Ishikawa (cell line): Measurements from ENCODE around the gene MTUS2.

Experiments
- CEBPB ChIP-seq: IDR thresholded peaks from 2 replicates; pipeline ENCODE4 v1.6.1; 2012
- CREB1 ChIP-seq: IDR thresholded peaks from 2 replicates; pipeline ENCODE4 v1.6.1; 2012; ENCODE audit warnings: low read depth
- EGR1 ChIP-seq: IDR thresholded peaks from 2 replicates; pipeline ENCODE4 v1.6.1; 2012
- EP300 ChIP-seq: IDR thresholded peaks from 2 replicates; pipeline ENCODE4 v1.6.1; 2012; ENCODE audit warnings: borderline replicate concordance
- RAD21 ChIP-seq: IDR thresholded peaks from 2 replicates; pipeline ENCODE4 v1.6.1; 2012; ENCODE audit warnings: low read depth
- TAF1 ChIP-seq: IDR thresholded peaks from 2 replicates; pipeline ENCODE4 v1.6.1; 2012; ENCODE audit warnings: low read depth, mild to moderate bottlenecking
- TEAD4 ChIP-seq: IDR thresholded peaks from 2 replicates; pipeline ENCODE4 v1.6.1; 2012
- YY1 ChIP-seq: IDR thresholded peaks from 2 replicates; pipeline ENCODE4 v1.6.1; 2012; ENCODE audit warnings: low read depth
- TF ChIP-seq, protein P1 (sequence below): IDR thresholded peaks from 2 replicates; pipeline ENCODE4 v1.6.1; 2012
- TF ChIP-seq, protein P2 (sequence below): IDR thresholded peaks from 2 replicates; pipeline ENCODE4 v1.6.1; 2012; ENCODE audit warnings: low read depth, mild to moderate bottlenecking

DNA sequence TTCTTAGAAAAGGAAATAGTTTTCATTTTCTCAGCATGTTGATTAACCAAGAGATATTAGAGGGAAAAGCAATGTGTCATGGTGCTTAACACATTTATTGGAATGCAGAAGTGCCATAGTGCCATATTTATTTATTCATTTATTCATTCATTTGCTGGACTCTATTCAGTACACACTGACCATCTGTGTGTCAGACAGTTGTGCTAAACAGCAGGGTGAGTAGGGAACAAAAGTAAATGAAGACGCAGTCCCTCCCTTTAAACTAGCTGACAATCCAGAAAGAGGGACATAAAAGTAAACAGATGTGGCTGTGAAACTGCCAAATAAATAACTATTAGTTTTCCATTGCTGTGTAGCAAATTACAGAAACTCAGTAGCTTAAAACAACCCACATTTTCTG, 323.7 kb downstream of the MTUS2 start:
- no peak for TF ChIP-seq YY1
- no peak for TF ChIP-seq TAF1
- no peak for TF ChIP-seq CEBPB
- TF ChIP-seq CREB1 = no peak
- TF ChIP-seq, protein P1, sequence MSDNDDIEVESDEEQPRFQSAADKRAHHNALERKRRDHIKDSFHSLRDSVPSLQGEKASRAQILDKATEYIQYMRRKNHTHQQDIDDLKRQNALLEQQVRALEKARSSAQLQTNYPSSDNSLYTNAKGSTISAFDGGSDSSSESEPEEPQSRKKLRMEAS = no peak
- TF ChIP-seq RAD21 = no peak
- TF ChIP-seq TEAD4 = no peak
- TF ChIP-seq EGR1 = no peak
- TF ChIP-seq, protein P2, sequence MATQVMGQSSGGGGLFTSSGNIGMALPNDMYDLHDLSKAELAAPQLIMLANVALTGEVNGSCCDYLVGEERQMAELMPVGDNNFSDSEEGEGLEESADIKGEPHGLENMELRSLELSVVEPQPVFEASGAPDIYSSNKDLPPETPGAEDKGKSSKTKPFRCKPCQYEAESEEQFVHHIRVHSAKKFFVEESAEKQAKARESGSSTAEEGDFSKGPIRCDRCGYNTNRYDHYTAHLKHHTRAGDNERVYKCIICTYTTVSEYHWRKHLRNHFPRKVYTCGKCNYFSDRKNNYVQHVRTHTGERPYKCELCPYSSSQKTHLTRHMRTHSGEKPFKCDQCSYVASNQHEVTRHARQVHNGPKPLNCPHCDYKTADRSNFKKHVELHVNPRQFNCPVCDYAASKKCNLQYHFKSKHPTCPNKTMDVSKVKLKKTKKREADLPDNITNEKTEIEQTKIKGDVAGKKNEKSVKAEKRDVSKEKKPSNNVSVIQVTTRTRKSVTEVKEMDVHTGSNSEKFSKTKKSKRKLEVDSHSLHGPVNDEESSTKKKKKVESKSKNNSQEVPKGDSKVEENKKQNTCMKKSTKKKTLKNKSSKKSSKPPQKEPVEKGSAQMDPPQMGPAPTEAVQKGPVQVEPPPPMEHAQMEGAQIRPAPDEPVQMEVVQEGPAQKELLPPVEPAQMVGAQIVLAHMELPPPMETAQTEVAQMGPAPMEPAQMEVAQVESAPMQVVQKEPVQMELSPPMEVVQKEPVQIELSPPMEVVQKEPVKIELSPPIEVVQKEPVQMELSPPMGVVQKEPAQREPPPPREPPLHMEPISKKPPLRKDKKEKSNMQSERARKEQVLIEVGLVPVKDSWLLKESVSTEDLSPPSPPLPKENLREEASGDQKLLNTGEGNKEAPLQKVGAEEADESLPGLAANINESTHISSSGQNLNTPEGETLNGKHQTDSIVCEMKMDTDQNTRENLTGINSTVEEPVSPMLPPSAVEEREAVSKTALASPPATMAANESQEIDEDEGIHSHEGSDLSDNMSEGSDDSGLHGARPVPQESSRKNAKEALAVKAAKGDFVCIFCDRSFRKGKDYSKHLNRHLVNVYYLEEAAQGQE = no peak
- TF ChIP-seq EP300 = no peak
